ENCODE data around the gene SPATA1. TPM values are rescaled to one million over a fixed set of nuclear protein-coding genes. Genes with fewer than 3 reads are reported as not detected.

The SPATA1 gene
- total RNA-seq: 1 to 10 TPM in 2 of 4 donors, under 1 TPM in 1, not detected in 1; 0.51 to 1.8 (median 1.1) TPM

- no peak for TF ChIP-seq CTCF (IDR thresholded peaks at IDR 0.05; ENCODE audit: low read depth)
Observed at GRCh38 chr1:84506002-84506728, at the start of gene SPATA1, which contains the start of gene GNG5. TSS of gene SPATA1 (plus strand) at chr1:84506386. CDS start at chr1:84516360, 9,974 bp downstream. TSS of gene GNG5 (minus strand) at chr1:84506581. CDS start at chr1:84506091, 490 bp downstream.

GRCh38 chr1:84462118-84462517 lies 44.1 kb upstream of the SPATA1 start:
- TF ChIP-seq CTCF (IDR thresholded peaks at IDR 0.05; ENCODE audit: low read depth): no peak

- TF ChIP-seq CTCF (IDR thresholded peaks at IDR 0.05; ENCODE audit: low read depth): no peak
Observed at GRCh38 chr1:84467298-84467697, 38.9 kb upstream of the SPATA1 start.

GRCh38 chr1:84476225-84476624 lies 30.0 kb upstream of the SPATA1 start:
- TF ChIP-seq CTCF (IDR thresholded peaks at IDR 0.05; ENCODE audit: low read depth): no peak

GRCh38 chr1:84478876-84479868 lies 27.0 kb upstream of the SPATA1 start, which contains the start of gene RPF1:
TSS of gene RPF1 (plus strand) at chr1:84479266. CDS start at chr1:84479282, 16 bp downstream.
- TF ChIP-seq CTCF (IDR thresholded peaks at IDR 0.05; ENCODE audit: low read depth): no peak

GRCh38 chr1:84479998-84480397 lies 26.2 kb upstream of the SPATA1 start:
- no peak for TF ChIP-seq CTCF (IDR thresholded peaks at IDR 0.05; ENCODE audit: low read depth)

GRCh38 chr1:84480650-84481049 lies 25.5 kb upstream of the SPATA1 start:
- no peak for TF ChIP-seq CTCF (IDR thresholded peaks at IDR 0.05; ENCODE audit: low read depth)

Data from subcutaneous adipose tissue (tissue), 4 donors.